Hematopoietic multipotent progenitor cell treated with erythropoietin and hydrocortisone succinate and interleukin-3 and kit ligand, for 17 days (in vitro differentiated cells): ENCODE measurements around the gene GALNTL6.

Experiments
- DNase-seq: peaks from one replicate; pipeline ENCODE4 v3.0.0-alpha.2; 2015; ENCODE audit warnings: low spot score

The GALNTL6 gene

DNA sequence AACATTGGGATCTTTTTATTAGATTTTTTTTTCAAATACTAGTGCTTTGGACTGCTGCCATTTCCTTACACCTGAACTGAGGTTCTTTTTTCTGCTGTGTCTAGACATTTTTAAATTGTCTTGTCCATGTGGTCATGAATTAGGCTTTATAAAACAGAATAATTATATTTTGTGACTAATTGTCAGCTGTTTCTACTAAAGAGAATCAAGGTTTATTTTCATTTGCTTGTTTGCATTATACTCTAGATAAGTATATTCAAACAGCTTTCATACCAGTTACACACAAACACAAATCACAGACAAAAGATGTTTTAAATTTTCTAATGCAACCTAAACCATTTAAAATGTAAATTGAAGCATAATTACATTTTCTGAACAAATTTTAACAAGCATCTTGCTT lies 194.7 kb downstream of the GALNTL6 start:
- DNase-seq = no peak

DNA sequence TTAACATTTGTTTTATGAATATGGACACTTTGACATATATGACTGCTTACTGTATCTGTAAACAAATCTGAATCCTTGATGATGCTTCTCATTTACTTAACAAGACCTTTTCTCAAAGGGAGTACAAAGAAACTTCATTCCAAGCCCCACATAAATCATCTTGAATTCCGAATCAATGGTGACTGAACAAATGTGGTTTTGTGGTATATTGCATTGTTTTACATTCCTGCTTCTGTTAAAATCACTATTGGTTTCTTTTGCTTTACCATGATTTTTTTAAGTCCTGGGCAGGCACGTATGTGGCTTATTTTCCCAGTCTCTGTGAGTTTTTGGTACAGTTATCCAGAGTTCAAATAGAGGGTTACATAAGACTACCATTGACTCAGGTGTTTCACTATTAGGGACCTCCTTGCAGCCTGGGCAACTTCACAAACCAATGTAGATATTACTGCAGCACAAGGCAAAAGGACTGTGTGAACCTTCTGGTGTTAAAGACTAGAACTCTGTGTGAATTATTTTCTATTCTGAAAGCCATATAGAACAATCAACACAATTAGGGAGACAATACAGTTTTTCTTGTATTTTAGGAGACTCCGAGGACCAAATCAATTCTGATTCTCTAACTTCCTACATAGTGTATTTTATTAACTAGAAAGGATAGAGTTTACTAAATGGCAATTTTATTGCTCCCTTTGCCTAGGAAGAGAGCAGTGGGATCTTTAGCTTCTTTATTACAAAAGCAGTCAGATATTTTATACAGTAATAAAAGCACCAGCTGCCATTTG lies 196.4 kb downstream of the GALNTL6 start:
- no peak for DNase-seq

- no peak for DNase-seq
Measured at GRCh38 chr4:172011196-172011595, 198.0 kb downstream of the GALNTL6 start.

- no peak for DNase-seq
Measured at GRCh38 chr4:172018358-172018757, 205.2 kb downstream of the GALNTL6 start.

DNA sequence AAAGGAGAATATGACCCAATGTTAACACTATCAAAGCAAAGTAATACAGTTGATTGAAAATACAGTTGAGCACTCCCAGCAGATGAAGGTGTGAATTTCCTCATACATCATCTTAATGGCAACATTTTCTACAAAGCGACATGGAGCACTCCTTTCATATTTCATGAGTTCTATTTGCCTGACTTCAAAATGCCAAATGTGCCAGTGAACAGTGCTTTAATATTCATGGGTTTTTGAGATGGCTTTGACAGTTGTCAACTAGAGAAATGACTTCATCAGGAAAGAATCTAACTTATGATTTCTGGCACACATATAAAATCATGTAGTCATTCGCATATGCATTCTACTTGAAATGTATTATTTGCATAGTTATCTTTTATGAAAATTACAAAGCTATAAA lies 222.4 kb downstream of the GALNTL6 start:
- DNase-seq = no peak

GRCh38 chr4:172040766-172041165 lies 227.6 kb downstream of the GALNTL6 start:
- DNase-seq = no peak

DNA sequence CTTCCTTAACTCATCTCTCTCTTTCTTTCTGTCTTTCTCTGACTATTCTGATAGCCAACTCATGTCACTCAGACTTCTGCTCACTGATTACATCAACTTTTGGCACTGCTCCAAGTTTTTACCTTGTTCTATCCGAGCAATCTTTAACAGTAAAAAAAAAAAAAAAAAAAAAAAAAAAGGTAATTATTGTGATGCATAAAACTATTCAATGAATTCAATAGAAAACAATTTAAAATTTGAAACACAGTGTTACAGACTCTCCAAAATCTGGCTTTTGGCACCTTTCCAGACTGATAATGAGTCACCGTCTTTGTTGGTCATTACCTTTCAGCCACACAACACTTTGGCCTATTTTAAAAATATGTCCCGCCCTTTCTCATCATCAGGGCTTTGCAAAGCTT lies 229.5 kb downstream of the GALNTL6 start:
- no peak for DNase-seq

DNA sequence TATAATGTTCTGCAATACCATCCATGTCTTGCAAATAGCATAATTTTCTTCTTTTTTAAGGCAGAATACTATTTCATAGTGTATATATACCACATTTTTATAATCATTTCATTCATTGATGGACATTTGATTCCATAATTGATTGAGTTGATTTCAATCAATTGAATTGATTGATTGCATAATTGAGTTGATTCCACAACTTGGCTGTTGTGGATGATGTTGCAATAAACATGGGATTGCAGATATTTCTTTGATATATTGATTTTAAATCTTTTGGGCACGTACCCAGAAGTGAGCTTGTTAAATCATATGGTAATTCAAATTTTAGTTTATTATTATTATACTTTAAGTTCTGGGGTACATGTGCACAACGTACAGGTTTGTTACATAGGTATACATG lies 232.8 kb downstream of the GALNTL6 start:
- DNase-seq = no peak

DNA sequence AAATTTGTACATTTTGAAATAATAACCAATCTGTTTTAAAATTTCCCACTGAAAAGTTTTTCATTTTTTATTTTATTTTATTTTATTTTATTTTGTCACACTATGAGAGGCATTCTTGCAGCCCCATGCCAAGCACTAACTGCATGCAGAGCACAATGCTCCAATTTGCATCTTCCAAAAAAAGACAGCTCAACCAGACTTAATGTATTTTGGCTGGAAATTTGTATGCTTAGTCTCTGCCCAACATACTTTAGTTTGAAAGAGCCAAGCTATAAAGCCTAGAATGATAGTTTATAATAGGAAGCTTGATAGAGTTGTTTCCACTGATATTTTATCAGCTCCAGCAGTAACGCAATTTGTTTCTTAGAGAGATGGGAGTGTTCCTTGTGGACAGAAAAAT lies 235.5 kb downstream of the GALNTL6 start:
- no peak for DNase-seq

DNA sequence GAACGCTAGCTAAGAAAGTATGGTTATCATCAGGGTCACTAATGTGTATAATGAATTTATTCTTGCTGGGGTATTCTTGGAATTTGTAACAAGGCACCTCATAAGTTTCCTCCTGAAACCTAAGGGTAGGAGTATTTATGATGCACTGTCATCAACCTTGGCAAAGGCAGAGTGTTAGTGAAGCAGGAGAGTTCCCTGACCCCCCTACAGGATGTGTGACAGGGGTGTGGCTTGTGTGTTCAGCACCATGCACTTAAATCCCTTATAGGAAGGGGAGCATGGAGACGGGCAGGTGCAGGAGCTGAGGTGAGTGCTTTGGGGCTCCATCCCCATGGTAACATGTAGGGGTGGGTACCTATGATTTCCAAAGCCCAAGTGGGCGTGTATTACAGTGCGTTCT lies 237.7 kb downstream of the GALNTL6 start:
- no peak for DNase-seq

- DNase-seq = no peak
Measured at GRCh38 chr4:172055046-172055445, 241.8 kb downstream of the GALNTL6 start.

DNA sequence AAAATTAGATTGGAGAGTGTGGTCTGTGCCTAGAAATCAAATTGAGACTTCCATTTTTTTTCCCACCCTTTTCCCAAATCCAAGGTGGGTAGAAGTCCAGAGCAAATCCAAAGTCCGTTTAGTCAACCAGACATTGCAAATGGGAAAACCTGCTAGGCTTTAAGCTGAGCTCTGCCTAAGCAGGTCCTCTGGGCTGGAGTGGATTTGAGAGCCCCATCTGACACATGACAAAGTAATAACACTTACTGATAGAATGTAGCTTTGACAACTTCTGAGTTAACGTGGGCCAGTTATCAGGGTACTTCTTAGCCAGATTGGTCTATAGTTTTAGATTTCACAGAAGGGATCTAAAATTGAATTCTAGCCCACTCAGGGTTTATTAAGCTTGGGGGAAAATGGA lies 242.3 kb downstream of the GALNTL6 start:
- DNase-seq = no peak

DNA sequence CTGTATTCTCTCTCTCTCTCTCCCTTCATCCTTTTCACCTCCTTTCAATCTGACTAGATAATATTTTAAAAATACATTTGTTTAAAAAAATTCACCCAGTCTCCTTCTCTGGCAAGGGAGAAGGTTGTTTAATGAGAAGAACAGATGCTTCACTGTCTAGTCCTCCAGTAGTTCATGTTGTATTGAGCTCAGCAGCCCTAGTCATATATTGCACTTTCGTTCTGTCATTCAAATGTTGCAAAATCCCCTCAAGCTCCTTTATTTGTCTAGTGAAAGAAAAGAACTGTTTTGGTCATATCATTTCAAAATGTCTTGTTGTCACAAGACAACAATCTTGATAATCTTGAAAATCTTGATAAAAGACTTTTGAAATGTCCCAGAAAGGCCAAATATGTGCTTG lies 248.0 kb downstream of the GALNTL6 start:
- no peak for DNase-seq

GRCh38 chr4:172068506-172068905 lies 255.3 kb downstream of the GALNTL6 start:
- DNase-seq = no peak

DNA sequence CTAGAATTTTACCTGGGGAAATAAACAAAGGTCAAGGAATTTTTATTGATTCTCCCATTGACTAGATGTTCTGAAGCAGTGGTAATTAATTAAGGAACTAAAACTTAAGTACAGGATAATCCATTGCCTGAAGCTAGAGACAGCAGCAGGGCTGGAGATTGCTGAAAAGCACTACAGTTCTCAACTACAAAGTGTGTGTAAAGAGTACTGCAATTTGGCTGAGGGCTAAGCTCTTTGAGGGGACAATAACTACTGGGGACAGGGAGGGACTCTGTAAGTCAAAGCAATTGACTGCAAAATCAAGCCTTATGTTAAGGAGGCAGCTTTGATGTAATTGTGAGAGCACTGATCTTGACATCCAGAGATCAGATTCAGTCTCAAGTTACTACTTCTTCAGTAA lies 260.4 kb downstream of the GALNTL6 start:
- no peak for DNase-seq

GRCh38 chr4:172083272-172083671 lies 270.1 kb downstream of the GALNTL6 start:
- DNase-seq = no peak

DNA sequence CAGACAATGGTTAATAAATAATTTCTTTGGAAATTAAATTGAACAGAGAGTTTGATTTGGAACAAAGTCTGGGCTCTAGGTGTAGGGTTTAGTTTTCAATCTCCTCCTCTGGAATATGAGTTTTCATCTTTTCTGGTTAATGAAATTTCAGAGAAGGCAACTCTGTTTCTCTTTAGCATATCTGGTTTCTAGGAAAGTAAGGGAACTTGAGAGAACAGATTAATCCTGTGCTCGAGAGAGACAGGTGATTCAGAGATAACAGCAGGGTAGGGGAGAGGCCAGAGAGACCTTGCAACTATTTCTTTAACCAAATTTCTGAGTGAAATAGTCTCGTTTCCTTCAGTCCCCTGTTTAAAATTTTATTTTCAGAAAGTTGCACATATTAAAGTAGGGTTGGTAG lies 275.4 kb downstream of the GALNTL6 start:
- no peak for DNase-seq

DNA sequence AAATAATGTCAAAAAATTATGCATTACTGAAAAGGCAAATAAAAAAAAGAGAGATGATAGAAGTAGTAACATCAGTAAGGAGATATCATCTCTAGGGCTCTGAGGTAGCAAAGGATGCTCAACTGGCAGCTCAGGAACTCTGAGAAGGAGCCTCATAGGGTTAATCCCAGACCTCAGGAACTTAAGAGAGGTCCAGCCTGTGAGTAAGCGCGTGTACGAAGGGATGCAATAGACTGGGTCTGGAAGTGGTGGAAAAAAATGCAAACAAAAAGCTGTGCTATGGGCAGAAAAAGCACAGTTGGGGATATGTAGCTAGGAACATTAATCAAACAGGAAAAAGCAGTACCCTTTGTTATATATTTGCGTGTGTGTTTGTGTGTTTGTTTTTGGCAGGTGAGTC lies 282.0 kb downstream of the GALNTL6 start:
- no peak for DNase-seq

DNA sequence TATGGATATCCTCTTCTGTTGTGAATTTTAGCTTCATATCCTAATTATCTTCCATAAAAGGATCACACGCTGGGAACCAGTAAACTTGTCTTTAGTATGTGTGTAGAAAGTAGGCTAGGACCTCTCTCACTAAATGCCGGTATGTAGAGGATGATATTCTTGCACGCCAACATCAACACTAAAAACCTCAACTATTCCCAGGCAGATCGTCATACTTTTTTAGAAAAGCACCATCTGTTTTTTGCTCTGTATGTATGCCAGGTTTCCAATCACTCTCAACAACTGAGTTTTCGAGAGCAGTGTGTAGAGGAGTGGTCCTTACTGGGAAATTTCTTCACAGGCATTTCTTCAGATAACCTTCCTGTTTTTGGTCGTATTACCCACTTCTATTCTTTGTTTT lies 283.6 kb downstream of the GALNTL6 start:
- no peak for DNase-seq

DNA sequence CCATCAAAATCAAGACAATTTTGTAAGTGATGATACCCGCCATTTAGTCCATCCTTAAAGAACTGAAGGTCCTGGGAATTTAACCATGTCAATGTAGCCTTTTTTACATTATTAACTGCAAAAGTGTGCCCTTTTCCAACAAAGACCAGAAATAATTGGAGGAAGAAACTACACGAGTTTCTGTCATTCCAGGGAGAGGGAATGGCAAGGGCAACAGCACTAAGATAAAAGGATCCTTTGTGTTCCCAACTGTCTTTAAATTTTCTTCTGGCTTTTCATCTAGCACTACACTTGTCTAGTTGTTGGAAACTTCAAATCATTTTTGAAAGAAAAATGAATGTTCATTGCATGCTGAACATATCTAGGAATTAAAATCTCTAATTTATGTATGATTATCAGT lies 286.2 kb downstream of the GALNTL6 start:
- no peak for DNase-seq

DNA sequence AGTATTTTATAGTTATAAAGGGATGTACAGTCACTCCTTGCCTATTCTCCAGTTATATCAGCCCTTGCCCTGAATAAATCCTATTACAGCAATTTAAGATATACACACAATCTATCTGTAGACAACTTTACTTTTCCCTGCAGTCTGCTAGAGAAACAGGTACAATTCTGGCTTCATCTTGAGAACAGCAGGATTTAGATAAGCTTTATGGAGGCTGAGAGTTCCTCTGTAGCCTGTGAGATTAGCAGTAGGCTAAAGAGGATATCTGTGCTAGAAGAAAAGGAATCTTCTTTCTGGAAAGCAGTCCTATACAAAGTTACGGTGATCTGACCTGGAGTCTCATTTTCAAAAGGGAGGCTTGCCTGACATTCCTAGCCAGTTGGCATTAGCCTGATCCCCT lies 290.3 kb downstream of the GALNTL6 start:
- DNase-seq = no peak

GRCh38 chr4:172104539-172104938 lies 291.3 kb downstream of the GALNTL6 start:
- DNase-seq = no peak

DNA sequence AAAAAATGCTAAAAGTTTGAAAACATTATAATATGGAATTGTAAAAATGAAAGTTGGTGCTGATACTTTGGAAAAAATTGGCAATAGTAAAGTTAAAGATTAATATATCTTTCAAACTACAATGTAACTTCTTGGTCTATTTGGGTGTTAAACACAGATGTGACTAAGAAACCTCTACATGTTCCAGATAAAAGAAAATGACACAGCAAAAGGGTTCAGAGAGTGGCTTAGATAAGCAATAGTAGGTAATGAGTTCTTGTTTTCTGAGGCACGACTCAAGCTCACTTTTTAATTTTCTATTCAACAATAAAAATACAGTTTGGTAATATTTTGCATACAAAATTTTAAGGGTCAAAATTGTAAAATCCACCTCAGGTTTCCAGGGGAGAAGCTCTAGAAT lies 292.7 kb downstream of the GALNTL6 start:
- no peak for DNase-seq

GRCh38 chr4:172109466-172109865 lies 296.3 kb downstream of the GALNTL6 start:
- DNase-seq = no peak
